Mucosa of stomach (tissue), 1 donor: ENCODE measurements around the gene MED22.
"Not testable (repeated sequence)": the region's sequence is repeated elsewhere in the genome, so short reads cannot be mapped to it uniquely, and the experiment has no call there.

Source experiments
- H3K27me3 ChIP-seq: one replicate; pipeline ENCODE4 v1.7.0; 2013; ENCODE audit warnings: mild to moderate bottlenecking, low read length; ENCODE audit not compliant: control insufficient read depth, insufficient read depth
- H3K36me3 ChIP-seq: one replicate; pipeline ENCODE4 v1.7.0; 2013; ENCODE audit warnings: low read length; ENCODE audit not compliant: control insufficient read depth, insufficient read depth
- H3K4me1 ChIP-seq: one replicate; pipeline ENCODE4 v1.7.0; 2013; ENCODE audit warnings: mild to moderate bottlenecking, low read length; ENCODE audit not compliant: control insufficient read depth, insufficient read depth
- H3K4me3 ChIP-seq: one replicate; pipeline ENCODE4 v1.7.0; 2013; ENCODE audit warnings: low read length
- H3K9ac ChIP-seq: one replicate; pipeline ENCODE4 v1.7.0; 2013; ENCODE audit warnings: mild to moderate bottlenecking, low read length, moderate library complexity
- H3K9me3 ChIP-seq: one replicate; pipeline ENCODE4 v1.7.0; 2013; ENCODE audit warnings: mild to moderate bottlenecking, low read length, moderate library complexity; ENCODE audit not compliant: control insufficient read depth
- donor health status: Pancreatic carcinoma.

MED22 gene

GRCh38 chr9:133306242-133307204 is 41.4 kb downstream of the MED22 start:
- Histone ChIP-seq H3K27me3 (no peaks in the 10 kb centered on the region), H3K36me3 (no peaks in the 10 kb centered on the region), H3K4me1 (no peaks in the 10 kb centered on the region), H3K9ac (no peak overlapping the region), H3K9me3 (no peaks in the 10 kb centered on the region), H3K4me3 (no peak overlapping the region)

- H3K27me3 ChIP-seq = no peaks in the 10 kb centered on the region
- no peaks in the 10 kb centered on the region for H3K9me3 ChIP-seq
- no peaks in the 10 kb centered on the region for H3K4me1 ChIP-seq
- no peak overlapping the region for H3K9ac ChIP-seq
- no peaks in the 10 kb centered on the region for H3K36me3 ChIP-seq
- no peak overlapping the region for H3K4me3 ChIP-seq
These were observed 42.2 kb downstream of the MED22 start for GRCh38 chr9:133305731-133306130.

- no peaks in the 10 kb centered on the region for H3K36me3 ChIP-seq
- H3K9ac ChIP-seq = no peak overlapping the region
- no peaks in the 10 kb centered on the region for H3K4me1 ChIP-seq
- no peak overlapping the region for H3K4me3 ChIP-seq
- H3K27me3 ChIP-seq = no peaks in the 10 kb centered on the region
- no peaks in the 10 kb centered on the region for H3K9me3 ChIP-seq
These were observed 43.2 kb downstream of the MED22 start for GRCh38 chr9:133304477-133305377.

- Histone ChIP-seq H3K27me3 (no peaks in the 10 kb centered on the region), H3K9me3 (no peaks in the 10 kb centered on the region), H3K4me1 (no peaks in the 10 kb centered on the region)
These were observed 43.8 kb downstream of the MED22 start for GRCh38 chr9:133304158-133304470.

GRCh38 chr9:133303266-133304157 is 44.4 kb downstream of the MED22 start:
- H3K4me3 ChIP-seq = no peak overlapping the region
- H3K27me3 ChIP-seq = no peaks in the 10 kb centered on the region
- H3K9me3 ChIP-seq = no peaks in the 10 kb centered on the region
- H3K4me1 ChIP-seq = no peaks in the 10 kb centered on the region
- H3K36me3 ChIP-seq = no peaks in the 10 kb centered on the region
- no peak overlapping the region for H3K9ac ChIP-seq

More at GRCh38 chr9:133304158-133304470, 43.8 kb downstream of the MED22 start:
- Histone ChIP-seq H3K36me3 (no peaks in the 10 kb centered on the region), H3K4me3 (no peak overlapping the region), H3K9ac (no peak overlapping the region)

- H3K4me3 ChIP-seq = no peak overlapping the region
- H3K4me1 ChIP-seq = no peaks in the 10 kb centered on the region
- H3K9ac ChIP-seq = no peak overlapping the region
- H3K36me3 ChIP-seq = no peaks in the 10 kb centered on the region
- H3K9me3 ChIP-seq = no peaks in the 10 kb centered on the region
- H3K27me3 ChIP-seq = no peaks in the 10 kb centered on the region
These were observed 46.4 kb downstream of the MED22 start for GRCh38 chr9:133301253-133302230.

GRCh38 chr9:133299996-133300395 is 47.9 kb downstream of the MED22 start:
- H3K4me3 ChIP-seq, H3K9me3 ChIP-seq, H3K27me3 ChIP-seq, H3K36me3 ChIP-seq, H3K4me1 ChIP-seq, H3K9ac ChIP-seq: not testable (repeated sequence)

GRCh38 chr9:133294257-133294656 is 53.7 kb downstream of the MED22 start:
- Histone ChIP-seq H3K9me3 (no peaks in the 10 kb centered on the region), H3K36me3 (no peaks in the 10 kb centered on the region), H3K4me1 (no peaks in the 10 kb centered on the region), H3K4me3 (no peak overlapping the region), H3K27me3 (no peaks in the 10 kb centered on the region), H3K9ac (no peak overlapping the region)

GRCh38 chr9:133290751-133291302 is 57.1 kb downstream of the MED22 start:
- Histone ChIP-seq H3K27me3 (no peaks in the 10 kb centered on the region), H3K9me3 (no peaks in the 10 kb centered on the region), H3K4me3 (no peak overlapping the region), H3K4me1 (no peaks in the 10 kb centered on the region), H3K9ac (no peak overlapping the region), H3K36me3 (no peaks in the 10 kb centered on the region)
